HS-5 (cell line): ENCODE results near the gene USP1.

Experiments
- DNase-seq: peaks from one replicate; pipeline ENCODE4 v3.0.0-alpha.2; 2012; ENCODE audit warnings: low read depth

Gene USP1, protein sequence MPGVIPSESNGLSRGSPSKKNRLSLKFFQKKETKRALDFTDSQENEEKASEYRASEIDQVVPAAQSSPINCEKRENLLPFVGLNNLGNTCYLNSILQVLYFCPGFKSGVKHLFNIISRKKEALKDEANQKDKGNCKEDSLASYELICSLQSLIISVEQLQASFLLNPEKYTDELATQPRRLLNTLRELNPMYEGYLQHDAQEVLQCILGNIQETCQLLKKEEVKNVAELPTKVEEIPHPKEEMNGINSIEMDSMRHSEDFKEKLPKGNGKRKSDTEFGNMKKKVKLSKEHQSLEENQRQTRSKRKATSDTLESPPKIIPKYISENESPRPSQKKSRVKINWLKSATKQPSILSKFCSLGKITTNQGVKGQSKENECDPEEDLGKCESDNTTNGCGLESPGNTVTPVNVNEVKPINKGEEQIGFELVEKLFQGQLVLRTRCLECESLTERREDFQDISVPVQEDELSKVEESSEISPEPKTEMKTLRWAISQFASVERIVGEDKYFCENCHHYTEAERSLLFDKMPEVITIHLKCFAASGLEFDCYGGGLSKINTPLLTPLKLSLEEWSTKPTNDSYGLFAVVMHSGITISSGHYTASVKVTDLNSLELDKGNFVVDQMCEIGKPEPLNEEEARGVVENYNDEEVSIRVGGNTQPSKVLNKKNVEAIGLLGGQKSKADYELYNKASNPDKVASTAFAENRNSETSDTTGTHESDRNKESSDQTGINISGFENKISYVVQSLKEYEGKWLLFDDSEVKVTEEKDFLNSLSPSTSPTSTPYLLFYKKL

DNA sequence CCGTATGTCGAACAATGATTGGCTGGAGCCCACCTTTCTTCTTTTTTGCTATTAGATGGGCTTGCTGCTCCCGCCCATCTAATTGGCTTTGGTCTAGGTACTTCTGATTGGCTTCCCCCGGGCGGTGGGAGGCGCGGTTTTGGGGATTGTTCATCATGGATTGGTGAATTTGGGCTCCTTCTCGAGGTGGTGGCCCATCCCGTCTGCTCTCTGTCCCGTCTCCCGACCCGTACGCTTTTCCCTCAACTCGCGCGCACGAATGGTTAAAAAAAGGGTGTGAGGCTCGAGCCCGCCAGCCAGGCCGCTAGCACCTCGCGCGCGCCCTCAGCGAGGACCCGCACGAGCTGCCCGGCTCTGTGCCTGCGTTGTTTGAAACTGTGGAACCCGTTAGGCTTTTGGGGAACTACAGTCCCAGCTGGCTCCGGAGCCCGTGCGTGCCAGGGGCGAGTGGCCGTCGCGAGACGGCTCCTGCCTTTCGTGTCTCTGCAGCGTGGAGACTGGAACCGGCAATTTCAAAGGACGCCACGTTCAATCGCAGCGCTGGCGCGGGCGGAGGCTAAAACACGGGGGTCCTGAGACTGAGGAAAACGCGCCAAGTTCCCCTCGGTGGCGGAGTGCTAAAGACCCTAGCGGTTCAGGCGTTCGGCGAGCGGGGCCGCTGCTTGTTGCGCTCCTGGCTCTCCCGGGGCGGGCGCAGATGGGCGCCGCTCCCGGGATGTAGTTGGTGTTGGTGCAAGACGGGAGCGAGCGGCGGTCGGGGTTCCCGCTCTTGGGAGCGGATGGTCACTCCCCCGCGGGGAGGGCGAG is at the start of gene USP1:
USP1 (plus strand) TSS at position 584 of the 807 bp plus-strand sequence. CDS start 2,819 bp downstream, outside the sequence.
- DNase-seq = peak; percentile 99

DNA sequence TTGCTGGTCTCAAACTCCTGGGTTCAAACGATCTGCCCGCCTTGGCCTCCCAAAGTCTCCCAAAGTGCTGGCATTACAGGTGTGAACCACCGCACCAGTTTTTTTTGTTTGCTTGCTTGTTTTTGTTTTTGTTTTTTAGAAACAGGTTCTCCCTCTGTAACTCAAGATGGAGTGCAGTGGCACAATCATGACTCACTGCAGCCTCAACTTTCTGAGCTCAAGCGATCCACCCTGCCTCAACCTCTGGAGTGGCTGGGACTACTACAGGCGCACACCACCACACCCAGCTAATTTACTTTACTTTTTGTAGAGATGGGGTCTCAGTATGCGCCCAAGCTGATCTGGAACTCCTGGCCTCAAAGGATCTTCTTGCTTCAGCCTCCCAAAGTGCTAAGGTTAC is 47.3 kb upstream of the USP1 start:
- no peak for DNase-seq

DNA sequence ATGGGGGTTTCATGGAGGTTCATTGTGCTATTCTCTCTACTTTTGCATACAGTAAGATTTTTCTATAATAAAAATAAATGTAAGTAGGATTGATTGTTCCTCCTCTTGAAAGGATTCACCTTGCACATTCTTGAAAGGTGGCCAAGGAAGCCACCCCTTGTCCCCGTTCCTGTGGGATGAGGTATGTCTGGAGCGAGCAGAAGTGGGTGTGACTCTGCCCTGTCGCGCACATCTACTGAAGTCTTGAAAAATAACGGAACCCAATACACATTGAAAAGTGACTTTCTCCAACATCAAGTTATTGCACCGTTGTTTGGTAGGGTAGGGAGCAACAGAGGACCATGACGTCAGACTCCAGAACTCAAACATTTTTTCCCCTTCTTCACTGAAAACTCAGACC is 46.8 kb upstream of the USP1 start:
- no peak for DNase-seq

DNA sequence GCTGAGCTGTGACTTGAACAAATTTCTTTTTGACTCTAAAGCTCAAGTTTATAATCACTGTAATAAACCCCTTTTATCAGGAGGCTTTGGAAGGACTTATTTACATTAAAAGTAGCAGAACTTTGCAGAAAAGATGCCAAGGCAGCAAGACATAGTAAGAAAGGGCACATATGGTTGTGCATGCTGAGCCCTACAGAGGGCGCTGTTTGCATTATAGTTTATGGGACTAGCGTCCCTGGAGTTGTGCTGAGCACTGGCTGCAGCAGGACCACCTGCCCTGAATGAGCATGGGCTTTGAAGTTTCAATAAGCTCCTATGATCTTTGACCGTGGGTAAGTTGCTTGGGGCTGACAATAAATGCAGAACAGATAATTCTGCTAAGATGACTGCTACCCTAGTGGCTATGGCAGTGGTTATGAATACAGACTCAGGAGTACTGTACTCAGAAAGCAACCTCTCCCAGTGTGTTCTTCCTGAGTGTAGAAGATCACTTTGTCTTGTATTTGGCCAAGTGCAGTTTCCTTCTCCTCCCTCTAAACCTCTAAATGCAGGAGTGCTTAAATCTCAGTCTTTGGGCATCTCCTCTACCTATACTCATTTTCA is 45.4 kb upstream of the USP1 start:
- no peak for DNase-seq

DNA sequence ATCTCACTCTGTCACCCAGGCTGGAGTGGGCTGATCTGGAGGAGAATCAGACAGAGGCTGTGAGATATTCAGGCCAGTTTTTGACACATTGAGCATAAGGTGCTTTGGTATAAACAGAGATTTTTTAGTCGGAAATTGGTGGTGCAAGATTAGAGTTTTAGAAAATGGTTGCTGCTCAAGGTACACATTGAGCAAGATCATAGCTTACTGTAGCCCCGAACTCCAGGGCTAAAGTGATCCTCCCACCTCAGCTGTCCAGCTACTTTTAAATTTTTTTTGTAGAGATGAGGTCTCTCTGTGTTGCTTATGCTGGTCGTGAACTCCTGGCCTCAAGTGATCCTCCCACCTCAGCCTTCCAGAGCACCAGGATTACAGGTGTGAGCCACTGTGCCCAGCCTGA is 43.9 kb upstream of the USP1 start:
- DNase-seq = no peak

DNA sequence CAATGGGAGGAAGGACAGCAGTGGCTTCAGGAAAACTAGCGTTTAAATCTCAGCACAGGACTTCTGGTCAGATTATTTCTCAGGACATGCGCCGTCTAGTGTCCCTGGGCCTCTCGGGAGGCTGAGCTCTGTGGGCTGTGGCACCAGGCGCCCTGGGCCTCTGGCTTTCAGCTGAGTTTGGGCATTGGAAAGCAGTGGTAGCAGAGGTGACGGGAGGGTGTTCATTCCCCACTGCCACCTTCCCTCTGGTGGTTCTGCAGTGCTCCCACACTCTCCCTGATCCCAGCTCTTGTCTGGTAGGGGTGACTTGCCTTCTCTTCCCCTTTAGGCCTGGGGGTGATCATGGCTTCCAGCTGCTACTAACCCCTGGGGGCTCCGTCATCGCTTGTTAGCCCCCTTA is 42.2 kb upstream of the USP1 start:
- no peak for DNase-seq

DNA sequence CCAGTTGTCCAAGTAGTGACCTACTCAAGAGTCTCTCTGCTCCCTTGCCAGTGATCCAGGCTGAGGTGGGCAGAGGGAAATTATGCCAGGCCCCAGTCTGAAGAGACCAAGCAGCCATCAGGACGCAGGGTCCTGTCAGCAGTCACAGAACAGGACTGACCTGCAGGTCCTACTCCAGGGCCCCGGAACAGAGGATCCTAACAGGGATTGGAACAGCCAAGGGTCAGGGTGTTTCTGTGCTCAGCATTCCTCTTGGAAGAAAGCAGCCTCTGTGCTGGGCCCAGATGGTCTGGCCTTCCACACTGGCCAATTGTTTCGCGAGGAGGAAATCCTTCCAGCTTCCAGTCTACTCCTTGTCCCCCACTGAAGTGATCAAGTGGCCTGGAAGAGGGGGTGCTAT is 41.6 kb upstream of the USP1 start:
- DNase-seq = no peak

DNA sequence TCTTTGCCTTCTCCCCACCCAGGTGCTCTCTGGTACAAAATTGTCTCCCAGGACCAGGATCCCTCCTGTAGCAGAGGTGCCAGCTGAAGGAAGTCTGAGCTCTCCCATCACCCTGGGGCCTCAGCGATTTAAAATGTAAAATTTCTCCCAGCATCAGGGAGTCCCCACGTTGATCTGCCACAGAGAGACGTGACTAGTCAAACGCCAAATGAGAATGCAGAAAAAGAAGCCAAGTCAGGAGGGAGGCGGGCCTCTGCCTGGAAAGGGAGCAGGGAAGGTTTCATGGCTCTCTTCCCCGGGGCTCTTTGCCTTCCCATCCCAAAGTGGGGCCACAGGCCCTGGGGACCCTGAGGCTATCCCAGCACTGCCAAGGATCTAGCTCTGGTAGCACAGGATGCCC is 40.0 kb upstream of the USP1 start:
- DNase-seq = no peak

DNA sequence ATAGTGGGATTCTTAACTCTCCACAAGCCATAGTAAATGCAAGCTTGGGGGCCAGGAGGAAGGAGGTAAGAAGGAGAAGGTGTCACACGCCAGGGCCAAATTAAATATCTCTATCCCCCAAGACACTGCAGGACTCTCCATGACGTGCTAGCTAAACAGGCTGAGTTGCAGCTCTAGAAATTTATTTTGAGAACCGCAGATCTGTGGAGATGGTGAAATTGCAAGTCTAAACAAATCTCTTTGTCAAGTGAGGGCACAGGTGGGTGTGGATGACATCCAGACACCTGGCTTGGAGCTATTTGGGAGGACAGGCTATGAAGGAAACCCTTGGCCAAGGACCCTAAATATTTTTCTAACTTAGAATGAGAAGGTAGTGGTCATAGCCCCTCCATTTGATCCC is 39.5 kb upstream of the USP1 start:
- no peak for DNase-seq

DNA sequence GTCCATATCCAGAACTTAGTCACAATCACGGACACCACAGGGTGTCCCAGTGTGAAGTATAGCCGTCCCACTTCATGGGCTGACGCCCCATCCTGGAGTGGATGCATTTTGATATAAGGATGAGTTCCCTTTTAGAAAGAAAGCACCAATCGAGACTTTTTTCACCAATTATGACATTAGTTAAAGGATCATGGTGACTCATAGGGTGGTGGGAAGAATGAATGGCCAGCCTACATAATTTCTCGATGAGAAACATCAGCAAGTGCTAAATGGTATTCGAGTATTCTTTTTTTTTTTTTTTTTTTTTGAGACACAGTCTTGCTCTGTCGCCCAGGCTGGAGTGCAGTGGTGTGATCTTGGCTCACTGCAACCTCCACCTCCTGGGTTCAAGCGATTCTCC is 38.5 kb upstream of the USP1 start:
- DNase-seq = peak; percentile 75

DNA sequence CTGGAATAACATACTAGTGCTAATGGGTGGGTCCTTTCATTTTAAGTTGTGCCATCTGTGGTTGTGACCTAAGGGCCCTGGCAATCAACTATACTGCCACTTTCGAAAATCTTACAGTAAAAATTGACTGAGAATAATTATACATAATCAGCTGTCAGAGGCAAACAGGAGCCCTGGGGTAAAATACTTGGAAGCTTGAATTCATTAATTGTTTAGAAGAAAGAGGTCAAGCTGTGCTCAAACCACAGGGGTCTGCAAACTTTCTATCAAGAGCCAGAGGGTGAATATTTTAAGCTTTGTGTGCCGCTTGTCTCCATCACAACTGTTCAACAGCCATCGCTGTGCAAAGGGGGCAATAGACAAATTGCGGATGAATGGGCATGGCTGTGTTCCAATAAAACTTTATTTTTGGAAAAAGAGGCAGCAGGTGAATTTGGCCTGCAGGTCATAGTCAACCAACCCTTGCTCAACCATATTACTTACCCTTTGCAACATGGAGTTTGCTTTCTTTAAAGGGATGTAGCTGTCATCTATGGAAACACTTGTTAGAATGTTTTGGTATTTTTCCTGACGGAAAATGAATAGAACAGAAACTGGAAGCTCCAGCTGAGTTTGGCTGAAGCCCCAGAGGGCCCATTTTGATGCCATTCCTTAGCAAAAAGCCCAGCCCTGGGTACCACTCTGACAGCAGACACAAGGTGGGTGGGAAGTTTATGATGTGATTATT is 35.7 kb upstream of the USP1 start:
- no peak for DNase-seq

DNA sequence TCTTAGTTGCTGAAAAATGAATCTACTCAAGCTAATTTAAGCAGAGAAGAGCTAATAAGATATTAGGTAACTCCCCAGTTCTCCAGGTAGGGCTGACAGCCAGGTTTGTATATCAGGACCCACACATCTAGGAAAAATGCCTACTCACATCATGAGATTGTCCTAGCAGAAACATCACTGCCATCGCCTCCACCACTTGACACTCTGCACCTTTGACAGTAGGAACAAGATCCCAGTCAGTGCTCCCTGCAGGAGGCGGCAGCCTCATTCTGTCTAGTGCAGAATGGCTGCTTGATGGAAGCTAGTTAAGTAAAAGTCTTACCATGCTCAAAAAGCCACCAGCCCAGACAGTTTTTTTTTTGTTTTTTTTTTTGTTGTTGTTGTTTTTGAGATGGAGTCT is 31.6 kb upstream of the USP1 start:
- no peak for DNase-seq

DNA sequence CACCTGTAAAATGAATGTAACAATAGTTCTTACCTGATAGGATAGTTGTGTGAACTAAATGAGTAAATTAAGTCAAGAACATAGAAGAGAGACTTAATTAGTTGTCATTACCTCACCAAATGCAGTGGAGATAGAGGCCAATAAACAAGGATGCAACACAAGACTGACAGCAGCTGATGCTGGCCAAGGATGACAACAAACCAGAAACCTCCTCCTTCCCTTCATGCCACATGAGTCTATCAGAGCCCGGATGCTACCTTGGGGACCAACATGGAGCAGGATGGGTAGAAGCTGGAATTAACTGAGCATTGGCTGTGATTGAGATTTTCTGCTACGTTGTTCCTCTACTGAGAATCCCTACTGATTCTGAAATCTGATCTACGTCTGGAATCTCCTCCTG is 30.3 kb upstream of the USP1 start:
- no peak for DNase-seq

DNA sequence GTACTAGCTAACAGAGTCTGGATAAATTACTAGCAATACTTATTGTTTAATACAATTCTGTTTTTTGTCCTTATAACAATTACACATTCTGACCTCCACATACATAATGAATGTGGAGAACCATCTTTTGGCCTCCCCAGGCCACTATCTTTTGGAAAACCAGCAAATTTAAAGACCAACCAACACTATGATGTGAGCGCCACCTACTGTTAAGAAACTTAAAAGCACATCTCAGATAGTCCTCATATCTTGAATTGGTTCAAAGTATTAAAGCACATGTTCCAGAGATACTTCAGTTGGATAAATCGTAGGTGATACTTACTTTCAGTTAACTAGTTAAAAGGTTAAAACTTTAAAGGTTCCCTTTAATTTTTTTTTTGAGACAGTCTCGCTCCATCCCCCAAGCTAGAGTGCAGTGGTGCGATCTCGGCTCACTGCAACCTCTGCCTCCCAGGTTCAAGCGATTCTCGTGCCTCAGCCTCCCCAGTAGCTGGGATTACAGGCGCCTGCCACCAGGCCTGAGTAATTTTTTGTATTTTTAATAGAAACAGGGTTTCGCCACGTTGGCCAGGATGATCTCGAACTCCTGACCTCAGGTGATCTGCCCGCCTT is 29.3 kb upstream of the USP1 start:
- DNase-seq = peak; percentile 30

DNA sequence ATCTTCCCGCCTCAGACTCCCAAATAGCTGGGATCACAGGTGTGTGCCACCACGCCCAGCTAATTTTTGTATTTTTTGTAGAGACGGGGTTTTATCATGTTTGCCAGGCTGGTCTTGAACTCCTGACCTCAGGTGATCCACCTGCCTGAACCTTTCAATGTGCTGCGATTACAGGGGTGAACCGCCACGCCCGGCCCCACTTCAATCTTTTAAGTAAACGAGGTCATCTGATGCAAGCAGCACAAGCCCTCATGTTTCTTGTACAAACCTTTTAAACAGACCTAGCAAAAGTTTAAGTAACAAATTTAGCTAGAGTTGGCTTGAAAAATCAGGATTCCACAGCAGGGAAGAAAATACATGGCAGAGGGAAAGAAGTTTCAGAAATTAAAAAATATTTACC is 21.2 kb upstream of the USP1 start:
- DNase-seq = no peak

DNA sequence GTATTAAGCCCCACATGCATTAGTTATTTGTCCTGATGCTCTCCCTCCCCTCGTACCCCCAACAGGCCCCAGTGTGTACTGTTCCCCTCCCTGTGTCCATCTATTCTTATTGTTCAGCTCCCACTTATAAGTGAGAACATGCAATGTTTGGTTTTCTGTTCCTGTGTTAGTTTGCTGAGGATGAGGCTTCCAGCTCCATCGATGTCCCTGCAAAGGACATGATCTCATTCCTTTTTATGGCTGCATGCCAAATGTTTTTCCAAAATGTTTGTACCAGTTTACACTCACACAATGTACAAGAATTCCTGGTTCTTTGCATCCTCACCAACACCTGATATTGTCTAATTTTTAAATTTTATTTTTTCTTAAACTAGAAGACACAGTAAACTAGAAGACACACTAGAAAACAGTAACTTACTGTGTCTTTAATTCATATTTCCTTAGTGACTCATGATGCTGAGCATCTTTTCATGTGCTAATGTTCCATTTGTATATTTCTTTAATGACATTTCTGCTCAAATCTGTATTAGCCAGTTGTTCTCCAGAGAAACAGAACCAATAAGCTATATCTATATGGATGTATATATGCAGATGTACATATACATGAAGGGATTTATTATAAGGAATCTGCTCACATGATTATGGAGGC is 19.4 kb upstream of the USP1 start:
- DNase-seq = no peak

DNA sequence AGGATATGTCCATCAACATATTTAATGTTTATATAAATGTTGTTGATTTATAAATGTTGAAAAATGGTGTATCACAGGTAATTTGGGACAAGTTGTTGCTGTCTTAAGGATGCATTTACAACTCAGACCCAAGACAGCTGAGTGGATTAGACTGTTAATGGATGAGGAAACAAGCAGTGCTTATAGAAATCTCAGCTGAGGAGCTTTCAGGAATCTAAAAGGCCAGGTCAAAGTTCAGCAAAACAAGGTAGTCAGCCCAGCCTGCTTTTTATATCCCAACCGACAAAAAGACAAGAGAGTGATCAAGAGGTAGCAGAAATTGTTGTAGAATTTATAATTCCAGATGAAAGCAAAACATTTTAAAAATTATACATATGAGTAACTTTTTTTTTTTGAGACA is 16.6 kb upstream of the USP1 start:
- DNase-seq = no peak

DNA sequence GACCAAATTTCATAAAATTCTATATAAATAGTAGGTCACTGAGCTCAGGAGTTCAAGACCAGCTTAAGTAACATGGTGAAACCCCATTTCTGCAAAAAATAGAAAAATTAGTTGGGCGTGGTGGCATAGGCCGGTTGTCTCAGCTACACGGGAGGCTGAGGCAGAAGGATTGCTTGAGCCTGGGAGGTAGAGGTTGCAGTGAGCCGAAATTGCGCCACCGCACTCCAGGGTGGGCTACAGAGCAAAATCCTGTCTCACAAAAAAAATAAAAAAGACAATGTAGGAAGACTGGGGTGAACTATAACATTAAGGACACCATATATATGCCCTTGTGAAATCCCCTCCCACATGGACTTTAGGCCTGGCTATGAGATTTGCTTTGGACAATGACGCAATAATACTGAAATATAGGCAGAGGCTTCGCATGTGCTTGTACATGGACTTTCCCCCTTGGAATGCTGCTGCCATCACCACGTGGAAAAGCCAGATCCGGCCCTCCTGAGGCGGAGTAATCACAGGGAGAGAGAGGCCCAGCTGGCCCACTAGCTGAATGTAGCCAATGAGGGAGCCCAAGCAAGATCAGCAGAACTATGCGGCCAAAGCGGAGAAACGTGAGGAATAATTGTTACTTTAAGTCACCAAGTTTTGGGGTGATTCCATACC is 13.1 kb upstream of the USP1 start:
- DNase-seq = no peak

DNA sequence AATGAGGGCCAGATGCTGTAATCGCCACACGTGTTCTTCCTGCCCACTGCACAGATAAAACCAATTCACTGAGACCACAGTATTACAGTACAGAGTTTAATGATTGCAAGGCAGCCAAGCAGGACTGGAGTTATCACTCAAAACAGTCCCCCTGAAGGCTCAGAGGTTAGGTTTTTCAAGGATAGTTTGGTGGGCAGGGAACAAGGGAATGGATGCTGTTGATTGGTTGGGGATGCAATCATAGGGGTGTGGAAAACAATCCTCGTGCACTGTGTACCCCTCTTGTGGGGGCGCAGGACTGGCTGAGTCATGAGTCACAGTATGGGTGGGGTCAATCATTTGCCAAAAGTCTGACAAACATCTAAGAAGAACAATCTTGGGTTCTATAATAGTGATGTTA is 12.4 kb upstream of the USP1 start:
- DNase-seq = no peak

DNA sequence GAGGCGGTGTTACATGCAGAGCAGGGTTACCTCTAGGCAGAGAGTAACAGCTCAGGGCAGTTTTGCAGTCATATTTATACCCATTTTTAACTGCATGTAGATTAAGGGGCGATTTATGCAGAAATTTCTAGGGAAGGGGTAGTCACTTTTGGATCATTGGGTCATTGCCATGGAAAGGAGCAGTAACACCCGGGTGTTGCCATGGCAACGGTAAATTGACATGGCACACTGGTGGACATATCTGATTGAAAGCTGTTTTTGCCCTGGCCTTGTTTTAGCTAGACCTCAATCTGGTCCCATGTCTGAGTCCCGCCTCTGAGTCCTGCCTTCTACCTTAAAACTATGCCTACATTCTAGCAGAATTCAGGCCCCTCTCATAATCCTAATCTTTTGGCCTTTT is 11.8 kb upstream of the USP1 start:
- no peak for DNase-seq
